H9 (cell line): Measurements from ENCODE around the gene RFPL3. TPM values are rescaled to one million over a fixed set of nuclear protein-coding genes. Genes with fewer than 3 reads are reported as not detected.

ENCODE experiments used
- DNase-seq: peaks from one replicate; pipeline ENCODE4 v3.0.0-alpha.2; 2017
- H2AFZ ChIP-seq: one replicate; pipeline ENCODE4 v1.6.1; 2013; ENCODE audit warnings: mild to moderate bottlenecking, low read length, control low read depth, moderate library complexity
- H2AK5ac ChIP-seq: 2 replicates; pipeline ENCODE4 v1.6.1; 2013; ENCODE audit warnings: low read length, control low read depth, mixed read lengths; ENCODE audit not compliant: insufficient read length
- H2BK120ac ChIP-seq: one replicate; pipeline ENCODE4 v1.6.1; 2013; ENCODE audit warnings: low read depth, mild to moderate bottlenecking, low read length, control low read depth, inconsistent platforms; ENCODE audit not compliant: poor library complexity, severe bottlenecking
- H2BK12ac ChIP-seq: 2 replicates; pipeline ENCODE4 v1.6.1; 2013; ENCODE audit warnings: low read length, control low read depth, mixed read lengths, low read depth; ENCODE audit not compliant: insufficient read length
- H2BK15ac ChIP-seq: 2 replicates; pipeline ENCODE4 v1.6.1; 2013; ENCODE audit warnings: low read depth, low read length, control low read depth
- H2BK20ac ChIP-seq: one replicate; pipeline ENCODE4 v1.6.1; 2013; ENCODE audit warnings: low read depth, mild to moderate bottlenecking, low read length, control low read depth, inconsistent platforms; ENCODE audit not compliant: poor library complexity, severe bottlenecking
- H2BK5ac ChIP-seq: 2 replicates; pipeline ENCODE4 v1.6.1; 2013; ENCODE audit warnings: low read length, control low read depth, mixed read lengths; ENCODE audit not compliant: insufficient read length
- H3K14ac ChIP-seq: 2 replicates; pipeline ENCODE4 v1.6.1; 2013; ENCODE audit warnings: low read length, control low read depth; ENCODE audit not compliant: insufficient read depth
- H3K18ac ChIP-seq: 2 replicates; pipeline ENCODE4 v1.6.1; 2013; ENCODE audit warnings: low read depth, mild to moderate bottlenecking, mixed read lengths, low read length, control low read depth; ENCODE audit not compliant: insufficient read length
- H3K23ac ChIP-seq: 2 replicates; pipeline ENCODE4 v1.6.1; 2013; ENCODE audit warnings: low read length, control low read depth, mixed read lengths, low read depth; ENCODE audit not compliant: insufficient read length
- H3K23me2 ChIP-seq: 2 replicates; pipeline ENCODE4 v1.6.1; 2013; ENCODE audit warnings: low read depth, mild to moderate bottlenecking, mixed read lengths, low read length, control low read depth; ENCODE audit not compliant: insufficient read length, poor library complexity, severe bottlenecking
- H3K27ac ChIP-seq: 2 replicates; pipeline ENCODE4 v1.5.1; 2013; ENCODE audit warnings: low read length, control low read depth, mixed read lengths, low read depth; ENCODE audit not compliant: insufficient read length
- H3K27me3 ChIP-seq: 2 replicates; pipeline ENCODE4 v1.6.1; 2013; ENCODE audit warnings: low read length, control low read depth, inconsistent platforms; ENCODE audit not compliant: insufficient read depth
- H3K4ac ChIP-seq: 2 replicates; pipeline ENCODE4 v1.6.1; 2013; ENCODE audit warnings: low read depth, mild to moderate bottlenecking, control low read depth, inconsistent platforms, low read length, moderate library complexity
- H3K4me1 ChIP-seq: 2 replicates; pipeline ENCODE4 v1.6.1; 2013; ENCODE audit warnings: low read length, control low read depth, inconsistent platforms; ENCODE audit not compliant: insufficient read depth
- H3K4me2 ChIP-seq: 2 replicates; pipeline ENCODE4 v1.6.1; 2013; ENCODE audit warnings: low read length, control low read depth, mixed read lengths; ENCODE audit not compliant: insufficient read length, insufficient read depth
- H3K56ac ChIP-seq: 2 replicates; pipeline ENCODE4 v1.6.1; 2013; ENCODE audit warnings: low read depth, mild to moderate bottlenecking, mixed read lengths, low read length, control low read depth; ENCODE audit not compliant: insufficient read length
- H3K79me1 ChIP-seq: 2 replicates; pipeline ENCODE4 v1.6.1; 2013; ENCODE audit warnings: low read depth, mild to moderate bottlenecking, moderate library complexity, low read length, control low read depth, inconsistent platforms; ENCODE audit not compliant: insufficient read depth, poor library complexity, severe bottlenecking
- H3K79me2 ChIP-seq: 2 replicates; pipeline ENCODE4 v1.6.1; 2013; ENCODE audit warnings: low read length, control low read depth, inconsistent platforms; ENCODE audit not compliant: insufficient read depth
- H3K9ac ChIP-seq: 2 replicates; pipeline ENCODE4 v1.6.1; 2013; ENCODE audit warnings: low read length, control low read depth, mixed read lengths; ENCODE audit not compliant: insufficient read length; ENCODE audit errors: extremely low read depth
- H3K9me3 ChIP-seq: one replicate; pipeline ENCODE4 v1.6.1; 2013; ENCODE audit warnings: low read depth, low read length, inconsistent platforms; ENCODE audit not compliant: control insufficient read depth
- H3T11ph ChIP-seq: one replicate; pipeline ENCODE4 v1.6.1; 2013; ENCODE audit warnings: mild to moderate bottlenecking, low read length, control low read depth, inconsistent platforms
- H4K20me1 ChIP-seq: one replicate; pipeline ENCODE4 v1.6.1; 2013; ENCODE audit not compliant: control insufficient read depth, insufficient read length, insufficient read depth
- H4K5ac ChIP-seq: 2 replicates; pipeline ENCODE4 v1.6.1; 2013; ENCODE audit warnings: low read depth, mild to moderate bottlenecking, mixed read lengths, low read length, control low read depth; ENCODE audit not compliant: insufficient read length
- H4K8ac ChIP-seq: replicated peaks from 2 replicates; pipeline ENCODE4 v1.6.1; 2013; ENCODE audit warnings: low read length, control low read depth, mixed read lengths, low read depth; ENCODE audit not compliant: insufficient read length
- H4K91ac ChIP-seq: 2 replicates; pipeline ENCODE4 v1.6.1; 2013; ENCODE audit warnings: low read depth, mild to moderate bottlenecking, moderate library complexity, mixed read lengths, low read length, control low read depth; ENCODE audit not compliant: insufficient read length
- H3K27ac Mint-ChIP-seq, 3 experiments: 2 replicates in 2 of 3; 3 replicates in 1 of 3; pipeline ENCODE4 v1.8.0; 2020 to 2021; ENCODE audit warnings: mixed read lengths in 3 of 3, mild to moderate bottlenecking in 1 of 3, moderate library complexity in 1 of 3
- H3K27me3 Mint-ChIP-seq: 2 replicates; pipeline ENCODE4 v1.8.0; 2021; ENCODE audit warnings: low read depth, mild to moderate bottlenecking, moderate library complexity, mixed read lengths
- H3K36me3 Mint-ChIP-seq, 3 experiments: 2 replicates in 2 of 3; 3 replicates in 1 of 3; pipeline ENCODE4 v1.8.0; 2020 to 2021; ENCODE audit warnings: low read depth in 3 of 3, mixed read lengths in 3 of 3; ENCODE audit not compliant: insufficient read depth in 1 of 3
- H3K4me1 Mint-ChIP-seq, 2 experiments: 2 replicates each; pipeline ENCODE4 v1.8.0; 2020; ENCODE audit warnings: mixed read lengths in 2 of 2
- H3K4me3 Mint-ChIP-seq, 2 experiments: 2 replicates in 1 of 2; 3 replicates in 1 of 2; pipeline ENCODE4 v1.8.0; 2020 to 2021; ENCODE audit warnings: mild to moderate bottlenecking in 2 of 2, mixed read lengths in 2 of 2, moderate library complexity in 1 of 2
- H3K9me3 Mint-ChIP-seq, 2 experiments: 2 replicates in 1 of 2; 3 replicates in 1 of 2; pipeline ENCODE4 v1.8.0; 2020; ENCODE audit warnings: mild to moderate bottlenecking in 2 of 2, mixed read lengths in 2 of 2, moderate library complexity in 1 of 2
- WGBS: extraction: QIAGEN DNeasy Blood & Tissue Kit; methylation state at CpG from one replicate; pipeline ENCODE4 v1.1.7; 2013; ENCODE audit warnings: missing lambda C conversion rate, low lambda C conversion rate, mixed read lengths; ENCODE audit not compliant: insufficient read length; ENCODE audit errors: extremely low coverage; 5-methylcytosine and 5-hydroxymethylcytosine counted together
- total RNA-seq: library from RNA; stranded (reverse); gene quantifications from 2 replicates; pipeline ENCODE4 v1.2.1, GENCODE V29; 2021
- TF ChIP-seq, protein P1 (sequence below): fragments of 200-600 bp; sonication (generic); conservative IDR thresholded peaks from 3 replicates; pipeline ENCODE4 v1.8.0; 2021; ENCODE audit warnings: antibody characterized with exemption, mild to moderate bottlenecking

The RFPL3 gene
- total RNA-seq, 1 experiment from 2014 or later, result not detected

DNA sequence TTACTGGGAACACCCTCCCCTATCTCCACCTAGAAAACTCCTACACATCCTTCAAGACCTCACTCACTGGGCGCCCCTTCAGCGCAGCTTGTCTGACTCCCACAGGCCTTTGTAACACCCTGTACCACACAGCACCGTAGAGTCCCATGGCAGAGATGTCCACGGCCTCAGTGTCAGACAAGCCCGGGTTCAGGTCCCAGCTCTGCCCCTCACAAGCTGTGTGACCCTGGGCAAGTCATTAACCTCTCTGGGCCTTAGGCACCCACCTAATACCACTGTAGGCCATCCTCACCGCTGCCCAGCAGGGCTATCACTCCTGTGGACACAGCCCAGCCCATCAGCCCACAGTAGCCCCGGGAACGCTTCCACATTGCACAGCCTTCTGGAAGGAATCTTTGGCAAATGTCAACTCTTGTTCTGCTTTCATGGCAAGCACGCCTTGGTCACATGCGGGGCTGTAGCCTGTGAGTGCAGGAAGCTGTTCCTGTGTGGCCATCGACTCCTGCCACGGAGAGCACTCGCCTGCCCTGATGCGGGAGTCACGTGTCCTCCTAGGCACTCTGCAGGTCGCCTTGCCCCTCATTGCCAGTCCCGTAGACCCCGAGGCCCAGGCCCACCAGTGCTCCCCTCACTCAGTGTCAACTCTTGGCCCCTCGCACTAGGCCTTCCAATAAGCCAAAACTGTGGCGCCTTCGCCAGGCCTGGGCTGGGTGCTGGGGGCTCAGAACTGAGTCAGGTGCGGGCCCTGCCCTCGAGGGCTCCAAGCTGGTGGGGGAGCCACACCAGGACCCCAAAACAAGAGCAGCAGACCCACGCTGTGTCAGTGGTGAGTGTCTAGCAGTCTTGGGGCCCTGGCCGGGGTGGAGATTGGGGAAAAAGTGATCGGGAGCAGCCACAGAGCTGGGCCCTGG is 32.9 kb upstream of the RFPL3 start:
- Histone ChIP-seq H2BK5ac (peak overlapping the region; percentile 20), H2BK15ac (0 out of 2 replicates have a peak overlapping the region, but pooled peaks have one; percentile 3), H2BK12ac (peak overlapping the region; percentile 77), H3K18ac (peak overlapping the region; percentile 45), H3K14ac (peak overlapping the region; percentile 16; the same call in 1 of the 2 replicates), H3K56ac (no peak overlapping the region), H3K9me3 (no peaks in the 10 kb centered on the region), H4K91ac (peak overlapping the region; percentile 4), H3K4ac (peak overlapping the region; percentile 47; the same call in 1 of the 2 replicates), H3K23ac (no peak overlapping the region), H4K5ac (no peak overlapping the region), H4K20me1 (no peaks in the 10 kb centered on the region), H3K79me1 (no peaks in the 10 kb centered on the region), H3K4me1 (peaks cover 6% of the 10 kb centered on the region), H3K79me2 (no peaks in the 10 kb centered on the region), H3K4me2 (no peak overlapping the region), H2AFZ (no peak overlapping the region), H2BK120ac (no peak overlapping the region), H2BK20ac (no peak overlapping the region), H4K8ac (no peak overlapping the region), H3K23me2 (no peaks in the 10 kb centered on the region), H3K27me3 (no peaks in the 10 kb centered on the region), H3K27ac (no peak overlapping the region), H2AK5ac (no peak overlapping the region), H3K9ac (no peak overlapping the region), H3T11ph (no peak overlapping the region)
- Mint-ChIP-seq H3K9me3 (peaks cover 14 to 16% of the 10 kb centered on the region in 2 experiments), H3K27me3 (peaks cover 43% of the 10 kb centered on the region), H3K4me3 (no peak overlapping the region; a peak in 1 of 5 replicates), H3K4me1 (peaks cover 33 to 39% of the 10 kb centered on the region in 2 experiments), H3K27ac (peak overlapping the region; percentile 62 to 89 (median 82)), H3K36me3 (peaks cover 2 to 14% (median 12%) of the 10 kb centered on the region in 3 experiments; a peak in 5 of 7 replicates)
- peak; percentile 27 for DNase-seq
- TF ChIP-seq, protein P1, sequence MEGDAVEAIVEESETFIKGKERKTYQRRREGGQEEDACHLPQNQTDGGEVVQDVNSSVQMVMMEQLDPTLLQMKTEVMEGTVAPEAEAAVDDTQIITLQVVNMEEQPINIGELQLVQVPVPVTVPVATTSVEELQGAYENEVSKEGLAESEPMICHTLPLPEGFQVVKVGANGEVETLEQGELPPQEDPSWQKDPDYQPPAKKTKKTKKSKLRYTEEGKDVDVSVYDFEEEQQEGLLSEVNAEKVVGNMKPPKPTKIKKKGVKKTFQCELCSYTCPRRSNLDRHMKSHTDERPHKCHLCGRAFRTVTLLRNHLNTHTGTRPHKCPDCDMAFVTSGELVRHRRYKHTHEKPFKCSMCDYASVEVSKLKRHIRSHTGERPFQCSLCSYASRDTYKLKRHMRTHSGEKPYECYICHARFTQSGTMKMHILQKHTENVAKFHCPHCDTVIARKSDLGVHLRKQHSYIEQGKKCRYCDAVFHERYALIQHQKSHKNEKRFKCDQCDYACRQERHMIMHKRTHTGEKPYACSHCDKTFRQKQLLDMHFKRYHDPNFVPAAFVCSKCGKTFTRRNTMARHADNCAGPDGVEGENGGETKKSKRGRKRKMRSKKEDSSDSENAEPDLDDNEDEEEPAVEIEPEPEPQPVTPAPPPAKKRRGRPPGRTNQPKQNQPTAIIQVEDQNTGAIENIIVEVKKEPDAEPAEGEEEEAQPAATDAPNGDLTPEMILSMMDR, result no peak
- no CpG with 5 or more reads among the region's 26 CpGs for WGBS
